Neural progenitor cell (in vitro differentiated cells): Measurements from ENCODE around the gene HLA-DQB1. TPM values are rescaled to one million over a fixed set of nuclear protein-coding genes. Genes with fewer than 3 reads are reported as not detected.

Experiments
- DNase-seq: peaks from one replicate; pipeline ENCODE4 v3.0.0-alpha.2; 2016; ENCODE audit warnings: low spot score
- H2AFZ ChIP-seq: fragments of 200-600 bp; sonication (generic); replicated peaks from 2 replicates; pipeline ENCODE4 v1.6.1; 2016; ENCODE audit warnings: antibody characterized with exemption
- H3F3A ChIP-seq: fragments of 200-600 bp; sonication (generic); 2 replicates; pipeline ENCODE4 v1.6.1; 2016; ENCODE audit warnings: antibody characterized with exemption, low read depth
- H3K27ac ChIP-seq: fragments of 200-600 bp; sonication (generic); 2 replicates; pipeline ENCODE4 v1.5.1; 2016; ENCODE audit warnings: mild to moderate bottlenecking
- H3K27me3 ChIP-seq: fragments of 200-600 bp; sonication (generic); 2 replicates; pipeline ENCODE4 v1.6.1; 2016; ENCODE audit warnings: mild to moderate bottlenecking, moderate library complexity
- H3K36me3 ChIP-seq: fragments of 200-600 bp; sonication (generic); 2 replicates; pipeline ENCODE4 v1.5.1; 2016
- H3K4me1 ChIP-seq: fragments of 200-600 bp; sonication (generic); 2 replicates; pipeline ENCODE4 v1.6.1; 2016; ENCODE audit warnings: mixed run types
- H3K4me2 ChIP-seq: fragments of 200-600 bp; sonication (generic); 2 replicates; pipeline ENCODE4 v1.6.1; 2016
- H3K4me3 ChIP-seq: fragments of 200-600 bp; sonication (generic); 2 replicates; pipeline ENCODE4 v1.5.1; 2016
- H3K79me2 ChIP-seq: fragments of 200-600 bp; sonication (generic); 2 replicates; pipeline ENCODE4 v1.6.1; 2016; ENCODE audit warnings: low read depth
- H3K9ac ChIP-seq: fragments of 200-600 bp; sonication (generic); 2 replicates; pipeline ENCODE4 v1.6.1; 2016
- H3K9me3 ChIP-seq: fragments of 200-600 bp; sonication (generic); 2 replicates; pipeline ENCODE4 v1.5.1; 2016; ENCODE audit warnings: low read depth
- H4K20me1 ChIP-seq: fragments of 200-600 bp; sonication (generic); 2 replicates; pipeline ENCODE4 v1.6.1; 2016; ENCODE audit warnings: low read depth
- H3K27ac Mint-ChIP-seq: 3 replicates; pipeline ENCODE4 v1.8.0; 2021; ENCODE audit warnings: mixed read lengths
- H3K27me3 Mint-ChIP-seq: 2 replicates; pipeline ENCODE4 v1.8.0; 2022; ENCODE audit warnings: low read depth, mild to moderate bottlenecking, inconsistent platforms, moderate library complexity, mixed read lengths; ENCODE audit not compliant: insufficient read depth
- H3K36me3 Mint-ChIP-seq: 3 replicates; pipeline ENCODE4 v1.8.0; 2021; ENCODE audit warnings: mixed read lengths
- H3K4me1 Mint-ChIP-seq: 3 replicates; pipeline ENCODE4 v1.8.0; 2021; ENCODE audit warnings: mixed read lengths
- H3K4me3 Mint-ChIP-seq: 3 replicates; pipeline ENCODE4 v1.8.0; 2021; ENCODE audit warnings: mild to moderate bottlenecking, moderate library complexity, mixed read lengths
- H3K9me3 Mint-ChIP-seq: 3 replicates; pipeline ENCODE4 v1.8.0; 2020; ENCODE audit warnings: mixed read lengths
- CTCF ChIP-seq: fragments of 200-600 bp; sonication (generic); IDR thresholded peaks from 2 replicates; pipeline ENCODE4 v1.5.1; 2017; ENCODE audit warnings: antibody characterized with exemption, mild to moderate bottlenecking
- EZH2 ChIP-seq: fragments of 200-600 bp; sonication (generic); IDR thresholded peaks from 2 replicates; pipeline ENCODE4 v1.6.1; 2017; ENCODE audit warnings: antibody characterized with exemption, mild to moderate bottlenecking, moderate library complexity
- EZH2phosphoT487 ChIP-seq: fragments of 200-600 bp; sonication (generic); IDR thresholded peaks from 2 replicates; pipeline ENCODE4 v1.6.1; 2017; ENCODE audit warnings: antibody characterized with exemption
- total RNA-seq: library from RNA; depleted of rRNA; stranded (reverse); fragments of >200 nt; gene quantifications from 2 replicates; pipeline ENCODE4 v1.2.3, GENCODE V29; 2015; ENCODE audit warnings: low replicate concordance

The HLA-DQB1 gene
- total RNA-seq, 1 donor from 2014 or later: 4.7 TPM

- no peaks in the 10 kb centered on the region for H3K27me3 ChIP-seq
- no peak overlapping the region for H3K27ac Mint-ChIP-seq
- H3K4me2 ChIP-seq: no peak overlapping the region
- no peaks in the 10 kb centered on the region for H3K4me1 Mint-ChIP-seq
- TF ChIP-seq CTCF (no peak), EZH2 (no peak), EZH2phosphoT487 (no peak)
- no peaks in the 10 kb centered on the region for H4K20me1 ChIP-seq
- no peaks in the 10 kb centered on the region for H3F3A ChIP-seq
- DNase-seq: no peak
- no peak overlapping the region for H3K4me3 ChIP-seq
- no peak overlapping the region for H3K9ac ChIP-seq
- H3K36me3 Mint-ChIP-seq: no peaks in the 10 kb centered on the region
- peaks cover 2% of the 10 kb centered on the region for H3K9me3 Mint-ChIP-seq
- H3K4me3 Mint-ChIP-seq: no peak overlapping the region
- H3K9me3 ChIP-seq: no peaks in the 10 kb centered on the region
- no peak overlapping the region for H3K27ac ChIP-seq
- no peaks in the 10 kb centered on the region for H3K36me3 ChIP-seq
- peaks cover 4% of the 10 kb centered on the region for H3K4me1 ChIP-seq
- H3K79me2 ChIP-seq: no peaks in the 10 kb centered on the region
- H3K27me3 Mint-ChIP-seq: peaks cover 2% of the 10 kb centered on the region
- no peak overlapping the region for H2AFZ ChIP-seq
Measured at GRCh38 chr6:32613475-32613874, 53.0 kb downstream of the HLA-DQB1 start.

GRCh38 chr6:32610682-32611296 is 55.7 kb downstream of the HLA-DQB1 start:
- TF ChIP-seq CTCF: no peak
- TF ChIP-seq EZH2: no peak
- TF ChIP-seq EZH2phosphoT487: no peak
- Histone ChIP-seq H3F3A (no peaks in the 10 kb centered on the region), H4K20me1 (no peaks in the 10 kb centered on the region), H2AFZ (no peak overlapping the region), H3K27ac (no peak overlapping the region), H3K4me2 (no peak overlapping the region), H3K9ac (no peak overlapping the region), H3K4me1 (peaks cover 4% of the 10 kb centered on the region), H3K9me3 (no peaks in the 10 kb centered on the region), H3K79me2 (no peaks in the 10 kb centered on the region), H3K4me3 (no peak overlapping the region), H3K36me3 (no peaks in the 10 kb centered on the region), H3K27me3 (no peaks in the 10 kb centered on the region)
- Mint-ChIP-seq H3K9me3 (no peaks in the 10 kb centered on the region), H3K27me3 (no peaks in the 10 kb centered on the region), H3K4me3 (no peak overlapping the region), H3K36me3 (no peaks in the 10 kb centered on the region), H3K4me1 (no peaks in the 10 kb centered on the region), H3K27ac (no peak overlapping the region)
- DNase-seq: no peak

- no peaks in the 10 kb centered on the region for H3K36me3 Mint-ChIP-seq
- peak; percentile 95 for DNase-seq
- peak overlapping the region; percentile 49 for H3K4me2 ChIP-seq
- H2AFZ ChIP-seq: peak overlapping the region; percentile 75
- H3F3A ChIP-seq: no peaks in the 10 kb centered on the region
- TF ChIP-seq EZH2 (no peak), CTCF (no peak), EZH2phosphoT487 (no peak)
- no peak overlapping the region for H3K9ac ChIP-seq
- H3K27ac Mint-ChIP-seq: no peak overlapping the region
- H3K27ac ChIP-seq: no peak overlapping the region
- no peaks in the 10 kb centered on the region for H3K4me1 Mint-ChIP-seq
- no peaks in the 10 kb centered on the region for H4K20me1 ChIP-seq
- no peaks in the 10 kb centered on the region for H3K36me3 ChIP-seq
- peak overlapping the region; percentile 5 for H3K4me3 ChIP-seq
- H3K9me3 Mint-ChIP-seq: no peaks in the 10 kb centered on the region
- no peak overlapping the region for H3K4me3 Mint-ChIP-seq
- no peaks in the 10 kb centered on the region for H3K27me3 Mint-ChIP-seq
- no peaks in the 10 kb centered on the region for H3K27me3 ChIP-seq
- peaks cover 4% of the 10 kb centered on the region for H3K4me1 ChIP-seq
- H3K9me3 ChIP-seq: no peaks in the 10 kb centered on the region
- H3K79me2 ChIP-seq: no peaks in the 10 kb centered on the region
Measured at GRCh38 chr6:32609731-32610640, 56.5 kb downstream of the HLA-DQB1 start.

Other genes with a start within 250 kb of the HLA-DQB1 start
- 1.8 and 2.3 TPM in 2 replicates for gene HLA-DRA, start 226.8 kb downstream of the HLA-DQB1 start, total RNA-seq
- gene HLA-DRB5, start 136.4 kb downstream of the HLA-DQB1 start, total RNA-seq: 2.2 and 3.4 TPM in 2 replicates
- gene HLA-DRB1, start 76.8 kb downstream of the HLA-DQB1 start, total RNA-seq: 4.7 and 15.1 TPM in 2 replicates
- gene HLA-DQA1, start 29.3 kb downstream of the HLA-DQB1 start, total RNA-seq: not detected in 2 replicates
- not detected in 2 replicates for gene HLA-DQA2, start 74.7 kb upstream of the HLA-DQB1 start, total RNA-seq
- not detected in 2 replicates for gene HLA-DQB2, start 96.9 kb upstream of the HLA-DQB1 start, total RNA-seq
- gene HLA-DOB, start 150.3 kb upstream of the HLA-DQB1 start, total RNA-seq: 2.6 TPM in 1 of 2 replicates, not detected in the other
- 2.8 and 2.9 TPM in 2 replicates for gene TAP2, start 172.1 kb upstream of the HLA-DQB1 start, total RNA-seq
- gene PSMB8, start 177.4 kb upstream of the HLA-DQB1 start, total RNA-seq: 2.0 and 2.2 TPM in 2 replicates
- 6.2 and 6.5 TPM in 2 replicates for gene TAP1, start 187.0 kb upstream of the HLA-DQB1 start, total RNA-seq
- gene PSMB9, start 187.5 kb upstream of the HLA-DQB1 start, total RNA-seq: not detected in 2 replicates